T-helper 9 cell (primary cell): Measurements from ENCODE around the gene KCTD6.
A peak's percentile ranks its signal among the peaks of the same experiment; 100 is the strongest.
"Not testable (repeated sequence)": the region's sequence is repeated elsewhere in the genome, so short reads cannot be mapped to it uniquely, and the experiment has no call there.

Source experiments
- DNase-seq: peaks from one replicate; pipeline ENCODE4 v3.0.0-alpha.2; 2020

KCTD6 gene

DNA sequence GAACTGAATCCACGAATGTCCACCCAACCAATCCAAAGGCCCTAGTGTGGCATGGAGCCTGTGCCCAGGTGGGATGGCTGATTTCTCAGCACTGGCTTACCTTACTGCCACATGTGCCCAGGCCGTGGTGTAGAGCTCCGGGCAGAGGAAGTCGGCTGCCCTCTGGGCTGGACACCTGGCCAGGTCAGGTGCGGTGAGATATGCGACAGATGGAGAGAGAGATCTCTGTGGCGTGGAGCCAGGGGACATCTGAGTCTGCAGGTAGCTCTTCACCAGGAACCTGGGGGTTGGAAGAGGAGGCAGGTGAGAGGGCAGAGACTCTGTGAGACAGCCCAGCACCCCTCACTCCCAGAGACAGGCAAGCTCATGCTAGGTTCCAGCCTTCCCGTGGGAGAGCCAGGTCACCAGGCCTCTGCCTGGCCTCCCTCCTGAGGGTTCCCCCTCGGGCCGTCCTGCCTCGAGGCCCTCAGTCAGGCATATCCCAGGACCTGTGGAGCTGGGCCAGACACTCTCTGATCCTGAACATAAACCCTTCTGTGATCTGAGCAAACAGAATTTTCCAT, 32.5 kb downstream of the KCTD6 start:
- no peak for DNase-seq

- no peak for DNase-seq
Observed at GRCh38 chr3:58526515-58526957, 34.6 kb downstream of the KCTD6 start.

DNA sequence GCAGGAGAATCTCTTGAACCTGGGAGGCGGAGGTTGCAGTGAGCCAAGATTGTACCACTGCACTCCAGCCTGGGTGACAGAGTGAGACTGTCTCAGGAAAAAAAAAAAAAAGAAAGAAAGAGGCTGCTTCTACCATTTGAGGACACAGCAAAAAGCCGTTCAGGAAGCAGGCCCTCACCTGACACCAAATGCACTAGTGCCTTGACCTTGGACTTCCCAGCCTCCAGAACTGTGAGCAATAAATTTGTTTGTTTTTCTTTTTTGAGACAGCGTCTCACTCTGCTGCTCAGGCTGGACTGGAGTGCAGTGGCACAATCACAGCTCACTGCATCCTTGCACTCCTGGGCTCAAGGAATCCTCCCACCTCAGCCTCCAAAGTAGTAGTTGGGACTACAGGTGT, 35.5 kb downstream of the KCTD6 start:
- DNase-seq: not testable (repeated sequence)

- no peak for DNase-seq
Observed at GRCh38 chr3:58528629-58529028, 36.7 kb downstream of the KCTD6 start.

- no peak for DNase-seq
Observed at GRCh38 chr3:58529516-58530353, 37.8 kb downstream of the KCTD6 start.

DNA sequence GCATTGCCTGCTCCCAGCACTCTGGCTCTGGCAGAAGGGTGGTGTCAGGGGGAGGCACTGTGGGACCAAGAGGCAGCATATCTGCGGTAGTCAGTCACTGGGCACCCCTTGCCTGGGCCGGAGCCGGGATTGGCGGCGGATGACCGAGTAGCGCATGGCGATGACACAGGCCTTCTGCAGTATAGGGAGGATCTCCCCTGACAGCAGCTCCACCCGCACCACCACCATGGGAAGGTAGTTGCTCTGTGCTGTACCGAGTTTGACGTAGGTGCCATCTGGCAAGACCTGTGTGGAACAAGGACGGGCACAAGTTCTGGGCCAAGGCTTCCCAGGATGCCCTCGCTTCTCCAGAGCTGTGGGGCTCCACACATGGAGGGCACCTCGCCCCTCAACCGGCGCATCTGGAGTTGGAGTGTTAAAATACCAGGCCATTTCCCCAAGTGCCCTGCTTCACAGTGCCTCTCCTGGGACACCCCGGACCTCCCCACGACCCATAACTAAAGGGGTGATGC, 38.5 kb downstream of the KCTD6 start:
- no peak for DNase-seq

GRCh38 chr3:58531555-58531954, 39.7 kb downstream of the KCTD6 start:
- DNase-seq: no peak

- DNase-seq: no peak
Observed at GRCh38 chr3:58531956-58532355, 40.1 kb downstream of the KCTD6 start.

DNA sequence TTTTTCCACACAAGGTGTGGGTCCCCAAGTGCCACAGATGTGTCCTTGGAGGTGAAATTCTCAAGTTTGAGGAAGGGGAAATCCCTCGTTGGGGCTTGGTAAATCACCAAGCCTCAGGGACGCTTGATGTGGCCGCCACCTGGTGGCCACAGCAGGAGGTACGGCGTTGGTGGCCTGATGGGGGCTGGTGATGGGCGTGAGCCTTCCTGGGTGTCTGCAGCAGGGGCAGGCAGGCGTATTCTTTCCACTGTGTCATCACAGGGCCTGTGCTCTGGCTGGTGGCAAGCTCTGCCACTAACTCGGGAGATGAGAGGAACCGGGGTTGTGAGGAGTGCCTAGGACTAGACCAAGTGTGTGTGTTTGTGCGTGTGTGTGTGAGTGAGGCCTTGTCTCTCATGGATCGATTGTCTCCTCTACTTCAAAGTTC, 40.9 kb downstream of the KCTD6 start:
- DNase-seq: peak; percentile 63

DNA sequence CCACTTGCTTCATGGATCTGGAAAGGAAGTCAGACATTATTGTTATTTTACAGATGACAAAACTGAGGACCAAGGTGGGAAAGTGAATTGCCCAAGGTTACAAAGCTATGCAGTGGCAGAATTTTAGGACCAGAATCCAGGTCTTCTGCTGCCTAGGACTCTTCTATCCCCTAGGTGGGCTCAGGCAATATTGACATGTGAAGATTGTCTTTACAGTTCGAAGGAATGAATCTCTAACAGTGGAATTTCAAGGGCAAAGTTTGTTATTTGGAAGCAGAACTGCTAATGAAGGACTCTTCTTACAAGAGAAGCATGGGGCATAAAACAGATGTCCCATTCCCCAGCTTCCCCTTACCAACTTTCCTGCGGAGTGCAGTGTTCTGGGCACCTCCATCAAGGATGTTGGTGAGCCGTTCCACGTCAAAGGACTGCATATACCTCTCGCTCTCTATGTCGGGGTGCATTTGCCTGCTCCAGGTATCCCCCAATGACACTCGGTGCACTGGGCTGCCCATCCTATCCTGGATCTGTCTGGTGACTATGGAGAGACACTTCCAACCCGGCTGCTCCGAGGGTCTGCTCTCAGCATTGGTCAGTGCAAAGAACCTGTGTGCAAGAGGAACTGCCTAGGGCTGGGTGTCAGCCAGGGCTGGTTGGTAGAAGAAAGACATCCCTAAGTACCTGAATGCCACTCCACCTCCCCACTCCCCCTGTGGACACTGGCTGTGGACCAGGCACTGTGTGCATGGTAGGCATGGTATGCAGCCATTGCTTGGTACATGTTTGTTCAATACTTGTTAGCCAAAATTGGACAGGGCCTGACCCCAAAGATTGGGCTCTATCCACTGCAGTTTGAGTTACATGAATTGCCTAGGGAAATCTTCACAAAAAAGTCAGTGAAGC, 42.9 kb downstream of the KCTD6 start:
- DNase-seq: no peak

DNA sequence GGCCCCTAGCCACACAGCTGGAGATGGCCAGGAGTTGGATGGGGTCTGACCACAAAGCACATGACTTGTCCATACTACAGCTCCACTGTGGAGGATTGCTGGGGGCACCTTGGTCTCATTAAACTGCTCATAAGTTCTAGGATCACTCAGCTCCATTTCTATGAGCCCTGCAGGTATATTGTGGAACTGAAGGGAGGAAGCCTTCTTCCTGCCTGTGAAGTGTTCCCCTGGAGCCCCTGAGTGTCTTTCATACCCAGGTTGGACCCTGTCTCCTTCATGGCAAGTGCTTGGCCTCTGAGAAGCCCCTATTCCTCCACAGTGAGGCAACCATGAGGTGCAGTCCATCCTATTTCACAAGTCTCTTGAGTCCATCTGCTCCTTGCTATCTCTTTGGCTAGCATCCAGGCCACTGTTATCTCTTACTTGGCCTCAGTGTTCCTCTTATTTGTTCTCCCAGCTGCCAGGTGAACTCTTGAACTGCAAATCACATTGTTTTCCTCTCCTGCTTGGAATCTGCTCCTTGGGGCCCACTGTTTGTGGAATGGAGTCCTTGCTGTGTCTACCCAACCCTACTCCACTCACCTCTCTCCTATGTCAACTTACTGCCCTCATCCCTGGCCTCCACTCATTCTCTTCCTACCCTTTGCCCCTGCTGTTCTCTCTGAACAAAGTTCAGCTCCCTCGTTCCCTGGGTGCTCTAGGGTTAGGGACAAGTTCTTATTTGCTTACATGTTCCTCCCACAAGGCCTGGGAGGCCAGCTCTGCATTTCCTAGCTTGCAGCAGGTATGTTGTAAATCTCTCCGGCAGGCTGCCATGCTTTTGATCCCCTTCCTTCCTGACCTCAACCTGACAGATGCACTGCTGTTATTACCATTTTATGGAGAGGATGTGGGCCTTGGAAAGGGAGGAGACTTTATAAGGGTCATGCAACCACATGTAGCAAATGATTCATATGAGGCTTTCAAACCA, 43.9 kb downstream of the KCTD6 start:
- DNase-seq: no peak

- DNase-seq: no peak
Observed at GRCh38 chr3:58536501-58537411, 44.9 kb downstream of the KCTD6 start, which contains the start of gene ACOX2. TSS of gene ACOX2 (minus strand) at chr3:58537190. CDS start at chr3:58535106, 2,084 bp downstream.

- no peak for DNase-seq
Observed at GRCh38 chr3:58537412-58538301, 45.8 kb downstream of the KCTD6 start.

DNA sequence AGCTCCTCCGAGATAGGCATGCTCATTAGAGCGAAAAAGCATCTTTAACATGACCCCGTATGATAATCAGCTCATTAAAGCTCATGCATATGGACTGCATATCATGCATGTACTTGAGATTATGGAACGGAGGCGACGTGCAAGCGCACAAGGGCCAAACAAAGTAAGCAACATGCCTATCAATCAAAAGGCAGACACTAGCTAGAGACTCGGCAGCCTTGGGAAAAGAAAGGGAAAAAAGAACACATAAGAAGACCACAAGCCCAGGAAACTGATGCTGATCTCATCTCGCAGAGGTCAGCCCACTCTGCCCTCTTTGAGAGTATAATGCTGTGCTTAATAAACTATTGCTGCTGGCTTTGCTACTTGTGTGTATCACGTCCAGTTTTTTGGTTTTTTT, 47.7 kb downstream of the KCTD6 start:
- DNase-seq: no peak

- DNase-seq: no peak
Observed at GRCh38 chr3:58540176-58540858, 48.4 kb downstream of the KCTD6 start.

GRCh38 chr3:58544541-58544940, 52.6 kb downstream of the KCTD6 start:
- no peak for DNase-seq

DNA sequence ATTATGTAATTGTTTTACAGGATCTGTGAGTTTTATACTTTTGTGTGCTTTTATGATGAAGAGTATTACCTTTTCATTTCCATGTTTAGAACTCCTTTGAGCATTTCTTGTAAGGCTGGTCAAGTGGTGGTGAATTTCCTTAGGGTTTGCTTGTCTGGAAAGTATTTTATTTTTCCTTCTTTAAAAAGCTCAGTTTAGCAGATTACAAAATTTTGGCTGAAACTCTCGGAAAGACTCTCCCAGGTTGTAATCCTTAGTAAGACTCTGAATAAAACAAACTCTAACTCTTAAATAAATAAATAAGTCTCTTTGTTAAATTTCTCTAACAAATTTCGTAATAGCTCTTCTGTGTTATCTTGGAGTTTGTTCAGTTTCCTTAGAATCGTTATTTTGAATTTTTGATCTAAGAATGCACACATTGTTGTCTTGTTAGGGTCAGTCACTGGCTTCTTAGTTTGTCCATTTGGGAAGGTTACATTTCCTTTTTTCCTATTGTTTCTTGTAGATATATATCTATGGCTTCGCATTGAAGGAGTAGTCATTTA, 59.8 kb downstream of the KCTD6 start:
- DNase-seq: no peak
